Measurements from ENCODE around the gene DOCK7.

The DOCK7 gene

GRCh38 chr1:62406576-62406975 lies 281.6 kb downstream of the DOCK7 start:
- DNase-seq (ENCODE audit: low read depth), result no peak

- DNase-seq (ENCODE audit: low read depth), result no peak
Observed at GRCh38 chr1:62405247-62405646, 282.9 kb downstream of the DOCK7 start.

All from stimulated activated CD8-positive, alpha-beta memory T cell treated with anti-CD3 and anti-CD28 coated beads, Interleukin-7, amount 100 ng/mL, for 24 hours (primary cell).